Panc1 (cell line): Measurements from ENCODE around the gene MYO1B. TPM values are rescaled to one million over a fixed set of nuclear protein-coding genes. Genes with fewer than 3 reads are reported as not detected.

Source experiments
- ATAC-seq: fragments of 200-7000 bp; cut with Tn5 transposase; 2 replicates; pipeline ENCODE4 v1.9.1; 2020; ENCODE audit warnings: mild to moderate bottlenecking, moderate library complexity
- BruUV-seq: library from RNA; stranded (reverse); fragments of 400-500 nt; replicated peaks from 2 replicates; lab custom pipeline; 2021; lab: Mats Ljungman, UMichigan
- CTCF ChIA-PET: fragments of 300-600 bp; sonication (Branson Sonifier 250); formaldehyde crosslinking; loops from one replicate; lab custom pipeline; 2022; ENCODE audit warnings: antibody characterized with exemption; lab: Charles Lee
- POLR2A ChIA-PET: fragments of 300-600 bp; sonication (Branson Sonifier 250); formaldehyde crosslinking; loops from one replicate; lab custom pipeline; 2022; ENCODE audit warnings: antibody characterized with exemption; lab: Charles Lee
- DNase-seq: peaks from one replicate; pipeline ENCODE4 v3.0.0-alpha.2; 2010; ENCODE audit warnings: low read depth, low spot score
- H3K27ac ChIP-seq: 2 replicates; pipeline ENCODE4 v1.5.1; 2011; ENCODE audit warnings: mild to moderate bottlenecking, low read length, inconsistent platforms
- H3K27me3 ChIP-seq: fragments of 200-500 bp; sonication (Bioruptor generic); 2 replicates; pipeline ENCODE4 v1.6.0; 2014; ENCODE audit warnings: low read length, inconsistent platforms; ENCODE audit not compliant: control insufficient read depth, insufficient read depth
- H3K36me3 ChIP-seq: fragments of 200-500 bp; sonication (Bioruptor generic); 2 replicates; pipeline ENCODE4 v1.5.1; 2014; ENCODE audit warnings: inconsistent platforms, mild to moderate bottlenecking, low read length, moderate library complexity; ENCODE audit not compliant: control insufficient read depth, insufficient read depth
- H3K4me1 ChIP-seq: 2 replicates; pipeline ENCODE4 v1.5.1; 2011; ENCODE audit warnings: inconsistent platforms, mild to moderate bottlenecking, low read length, moderate library complexity; ENCODE audit not compliant: control insufficient read depth, insufficient read depth
- H3K4me3 ChIP-seq, 2 experiments: 2 replicates each; pipeline ENCODE4 v1.5.1; 2011 to 2012; ENCODE audit warnings: low read depth in 2 of 2, low read length in 2 of 2, mild to moderate bottlenecking in 2 of 2, inconsistent platforms in 1 of 2, moderate library complexity in 1 of 2
- H3K9me3 ChIP-seq: fragments of 200-500 bp; sonication (Bioruptor generic); 2 replicates; pipeline ENCODE4 v1.5.1; 2014; ENCODE audit warnings: low read depth, mild to moderate bottlenecking, inconsistent platforms, low read length, moderate library complexity; ENCODE audit not compliant: control insufficient read depth, insufficient read depth
- CTCF ChIP-seq: fragments of 450-650 bp; IDR thresholded peaks from 2 replicates; pipeline ENCODE4 v1.5.1; 2017; ENCODE audit warnings: mild to moderate bottlenecking
- POLR2AphosphoS5 ChIP-seq: IDR thresholded peaks from 2 replicates; pipeline ENCODE4 v1.6.1; 2012; ENCODE audit warnings: mild to moderate bottlenecking, low read depth, low read length, moderate library complexity
- REST ChIP-seq, 2 experiments: IDR thresholded peaks; 2 replicates each; pipeline ENCODE4 v1.6.1; 2011 to 2012; ENCODE audit warnings: low read depth in 2 of 2, control low read depth in 1 of 2, low read length in 1 of 2, mild to moderate bottlenecking in 1 of 2, moderate library complexity in 1 of 2; ENCODE audit not compliant: insufficient read depth in 1 of 2
- SIN3A ChIP-seq: IDR thresholded peaks from 2 replicates; pipeline ENCODE4 v1.6.1; 2012; ENCODE audit warnings: low read depth, mild to moderate bottlenecking, low read length, moderate library complexity, borderline replicate concordance; ENCODE audit not compliant: insufficient read depth
- TCF7L2 ChIP-seq: IDR thresholded peaks from 2 replicates; pipeline ENCODE4 v1.6.1; 2011; ENCODE audit warnings: mild to moderate bottlenecking, low read depth, low read length, inconsistent platforms
- in situ Hi-C: cut with HindIII; loops from 2 replicates; pipeline ENCODE4 v1.10.0; 2016; ENCODE audit warnings: low sequenced_read_pairs, low pct_unique_long_range_greater_than_20kb
- intact Hi-C: fragments of 100-400 bp; cut with micrococcal nuclease; formaldehyde crosslinking; loops from one replicate; pipeline ENCODE4 v1.10.0; 2022; ENCODE audit not compliant: unreplicated experiment
- total RNA-seq: library from RNA; stranded (reverse); gene quantifications from one replicate; pipeline ENCODE4 v1.2.1, GENCODE V29; 2021; ENCODE audit not compliant: unreplicated experiment

The MYO1B gene
- total RNA-seq, 1 experiment from 2014 or later, result 51.5 TPM

- in situ Hi-C loops, result no loop called here
- Histone ChIP-seq H3K9me3 (no peaks in the 10 kb centered on the region), H3K27me3 (peaks cover 4% of the 10 kb centered on the region; the same call in 1 of the 2 replicates), H3K4me3 (no peak overlapping the region), H3K36me3 (no peaks in the 10 kb centered on the region), H3K4me1 (no peaks in the 10 kb centered on the region), H3K27ac (no peak overlapping the region)
- CTCF ChIA-PET, result no interaction called here
- DNase-seq (no peak), ATAC-seq (no peak)
- intact Hi-C loops, result no loop called here
- TF ChIP-seq REST (IDR thresholded peaks at IDR 0.05; ENCODE audit: insufficient read depth in 1 of 2, low read depth in 2 of 2, low read length in 1 of 2), result no peak
- TF ChIP-seq CTCF, result no peak
- no peak for TF ChIP-seq SIN3A
- TF ChIP-seq TCF7L2, result no peak
- TF ChIP-seq POLR2AphosphoS5, result no peak
- POLR2A ChIA-PET, result no interaction called here
- no TSS peak for BruUV-seq
These were observed 205.9 kb downstream of the MYO1B start for GRCh38 chr2:191451116-191451515.

GRCh38 chr2:191452065-191452464, 206.9 kb downstream of the MYO1B start:
- intact Hi-C loops, result no loop called here
- DNase-seq, result no peak
- BruUV-seq, result no TSS peak
- H3K27me3 ChIP-seq, result no peaks in the 10 kb centered on the region
- H3K4me3 ChIP-seq, result no peak overlapping the region
- H3K4me1 ChIP-seq, result no peaks in the 10 kb centered on the region
- ATAC-seq, result no peak
- H3K9me3 ChIP-seq, result no peaks in the 10 kb centered on the region
- no peak overlapping the region for H3K27ac ChIP-seq
- no peaks in the 10 kb centered on the region for H3K36me3 ChIP-seq
- in situ Hi-C loops, result no loop called here
- ChIA-PET CTCF (no interaction called here), POLR2A (no interaction called here)
- no peak for TF ChIP-seq SIN3A
- TF ChIP-seq TCF7L2, result no peak
- TF ChIP-seq CTCF, result no peak
- no peak for TF ChIP-seq REST (IDR thresholded peaks at IDR 0.05; ENCODE audit: insufficient read depth in 1 of 2, low read depth in 2 of 2, low read length in 1 of 2)
- no peak for TF ChIP-seq POLR2AphosphoS5
